ENCODE results near the gene POC1A. TPM values are rescaled to one million over a fixed set of nuclear protein-coding genes. Genes with fewer than 3 reads are reported as not detected.

The POC1A gene
- total and polyA plus RNA-seq, 9 of the 15 experiments (the other 6 are each of a cell fraction or from before 2014, with no cell fraction given) = 7.2 to 17.5 (median 12.1) TPM

DNA sequence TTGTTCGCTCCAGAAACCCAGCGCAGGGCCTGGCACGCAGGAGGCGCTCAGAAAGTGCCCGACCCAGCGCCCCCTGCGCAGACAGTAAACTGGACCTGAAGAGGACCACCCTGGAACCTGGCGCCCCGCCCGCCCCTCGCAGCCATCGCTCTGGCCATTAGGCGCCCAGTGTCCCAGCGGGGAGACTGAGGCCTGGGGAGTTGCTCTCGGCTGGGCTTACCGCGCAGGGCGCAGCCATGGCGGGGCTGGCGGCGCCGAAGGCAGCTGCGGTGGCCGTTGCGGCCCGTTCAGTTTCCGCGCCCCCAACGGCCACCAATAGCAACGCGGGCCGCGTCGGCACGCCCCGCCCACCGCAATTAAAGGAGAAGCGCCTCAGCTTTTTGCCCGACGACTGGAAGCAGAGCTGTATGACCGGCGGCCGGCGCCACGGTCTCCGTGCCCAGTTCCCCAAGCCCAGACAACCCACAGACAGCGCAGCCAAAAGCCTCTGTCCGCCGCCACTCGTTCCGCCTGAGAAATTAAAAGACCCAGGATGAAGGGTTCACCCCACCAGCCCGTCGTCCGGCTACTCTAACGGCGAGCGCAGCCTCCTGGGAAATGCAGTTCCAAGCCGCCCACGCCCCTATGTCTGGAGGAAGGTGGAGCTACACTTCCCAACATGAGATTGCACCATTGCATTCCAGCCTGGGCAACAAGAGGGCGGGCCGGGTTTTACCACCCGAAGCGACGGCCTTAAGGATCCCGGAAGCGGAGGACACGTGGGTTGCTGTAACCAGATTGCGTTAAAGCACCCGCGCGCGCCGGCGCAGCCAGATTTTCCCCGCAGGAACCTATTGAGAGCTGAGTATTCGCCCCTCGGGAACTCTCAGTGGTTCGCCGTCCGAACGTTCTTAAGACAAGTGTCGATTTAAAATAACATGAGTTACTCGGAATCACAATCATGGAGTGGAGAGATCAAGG, at the start of gene POC1A (continued):
- TF ChIP-seq, protein P1, sequence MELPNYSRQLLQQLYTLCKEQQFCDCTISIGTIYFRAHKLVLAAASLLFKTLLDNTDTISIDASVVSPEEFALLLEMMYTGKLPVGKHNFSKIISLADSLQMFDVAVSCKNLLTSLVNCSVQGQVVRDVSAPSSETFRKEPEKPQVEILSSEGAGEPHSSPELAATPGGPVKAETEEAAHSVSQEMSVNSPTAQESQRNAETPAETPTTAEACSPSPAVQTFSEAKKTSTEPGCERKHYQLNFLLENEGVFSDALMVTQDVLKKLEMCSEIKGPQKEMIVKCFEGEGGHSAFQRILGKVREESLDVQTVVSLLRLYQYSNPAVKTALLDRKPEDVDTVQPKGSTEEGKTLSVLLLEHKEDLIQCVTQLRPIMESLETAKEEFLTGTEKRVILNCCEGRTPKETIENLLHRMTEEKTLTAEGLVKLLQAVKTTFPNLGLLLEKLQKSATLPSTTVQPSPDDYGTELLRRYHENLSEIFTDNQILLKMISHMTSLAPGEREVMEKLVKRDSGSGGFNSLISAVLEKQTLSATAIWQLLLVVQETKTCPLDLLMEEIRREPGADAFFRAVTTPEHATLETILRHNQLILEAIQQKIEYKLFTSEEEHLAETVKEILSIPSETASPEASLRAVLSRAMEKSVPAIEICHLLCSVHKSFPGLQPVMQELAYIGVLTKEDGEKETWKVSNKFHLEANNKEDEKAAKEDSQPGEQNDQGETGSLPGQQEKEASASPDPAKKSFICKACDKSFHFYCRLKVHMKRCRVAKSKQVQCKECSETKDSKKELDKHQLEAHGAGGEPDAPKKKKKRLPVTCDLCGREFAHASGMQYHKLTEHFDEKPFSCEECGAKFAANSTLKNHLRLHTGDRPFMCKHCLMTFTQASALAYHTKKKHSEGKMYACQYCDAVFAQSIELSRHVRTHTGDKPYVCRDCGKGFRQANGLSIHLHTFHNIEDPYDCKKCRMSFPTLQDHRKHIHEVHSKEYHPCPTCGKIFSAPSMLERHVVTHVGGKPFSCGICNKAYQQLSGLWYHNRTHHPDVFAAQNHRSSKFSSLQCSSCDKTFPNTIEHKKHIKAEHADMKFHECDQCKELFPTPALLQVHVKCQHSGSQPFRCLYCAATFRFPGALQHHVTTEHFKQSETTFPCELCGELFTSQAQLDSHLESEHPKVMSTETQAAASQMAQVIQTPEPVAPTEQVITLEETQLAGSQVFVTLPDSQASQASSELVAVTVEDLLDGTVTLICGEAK (IDR thresholded peaks at IDR 0.05) = 0 out of 2 replicates have a peak, but pooled peaks have one; percentile 14
- TF ChIP-seq, protein P1 (CRISPR knock-in tag; IDR thresholded peaks at IDR 0.05) = no peak
- TF ChIP-seq BACH1 (tag; IDR thresholded peaks at IDR 0.05) (no peak), NFIC (IDR thresholded peaks at IDR 0.05) (peak; percentile 32)
- TF ChIP-seq, protein P2, sequence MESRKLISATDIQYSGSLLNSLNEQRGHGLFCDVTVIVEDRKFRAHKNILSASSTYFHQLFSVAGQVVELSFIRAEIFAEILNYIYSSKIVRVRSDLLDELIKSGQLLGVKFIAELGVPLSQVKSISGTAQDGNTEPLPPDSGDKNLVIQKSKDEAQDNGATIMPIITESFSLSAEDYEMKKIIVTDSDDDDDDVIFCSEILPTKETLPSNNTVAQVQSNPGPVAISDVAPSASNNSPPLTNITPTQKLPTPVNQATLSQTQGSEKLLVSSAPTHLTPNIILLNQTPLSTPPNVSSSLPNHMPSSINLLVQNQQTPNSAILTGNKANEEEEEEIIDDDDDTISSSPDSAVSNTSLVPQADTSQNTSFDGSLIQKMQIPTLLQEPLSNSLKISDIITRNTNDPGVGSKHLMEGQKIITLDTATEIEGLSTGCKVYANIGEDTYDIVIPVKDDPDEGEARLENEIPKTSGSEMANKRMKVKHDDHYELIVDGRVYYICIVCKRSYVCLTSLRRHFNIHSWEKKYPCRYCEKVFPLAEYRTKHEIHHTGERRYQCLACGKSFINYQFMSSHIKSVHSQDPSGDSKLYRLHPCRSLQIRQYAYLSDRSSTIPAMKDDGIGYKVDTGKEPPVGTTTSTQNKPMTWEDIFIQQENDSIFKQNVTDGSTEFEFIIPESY (CRISPR knock-in tag; IDR thresholded peaks at IDR 0.05) = 0 out of 2 replicates have a peak, but pooled peaks have one; percentile 15
- TF ChIP-seq, protein P3, sequence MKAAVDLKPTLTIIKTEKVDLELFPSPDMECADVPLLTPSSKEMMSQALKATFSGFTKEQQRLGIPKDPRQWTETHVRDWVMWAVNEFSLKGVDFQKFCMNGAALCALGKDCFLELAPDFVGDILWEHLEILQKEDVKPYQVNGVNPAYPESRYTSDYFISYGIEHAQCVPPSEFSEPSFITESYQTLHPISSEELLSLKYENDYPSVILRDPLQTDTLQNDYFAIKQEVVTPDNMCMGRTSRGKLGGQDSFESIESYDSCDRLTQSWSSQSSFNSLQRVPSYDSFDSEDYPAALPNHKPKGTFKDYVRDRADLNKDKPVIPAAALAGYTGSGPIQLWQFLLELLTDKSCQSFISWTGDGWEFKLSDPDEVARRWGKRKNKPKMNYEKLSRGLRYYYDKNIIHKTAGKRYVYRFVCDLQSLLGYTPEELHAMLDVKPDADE (conservative IDR thresholded peaks at IDR 0.05; ENCODE audit: control insufficient read depth, low read depth, low read length) = peak; percentile 75
- TF ChIP-seq, protein P4, sequence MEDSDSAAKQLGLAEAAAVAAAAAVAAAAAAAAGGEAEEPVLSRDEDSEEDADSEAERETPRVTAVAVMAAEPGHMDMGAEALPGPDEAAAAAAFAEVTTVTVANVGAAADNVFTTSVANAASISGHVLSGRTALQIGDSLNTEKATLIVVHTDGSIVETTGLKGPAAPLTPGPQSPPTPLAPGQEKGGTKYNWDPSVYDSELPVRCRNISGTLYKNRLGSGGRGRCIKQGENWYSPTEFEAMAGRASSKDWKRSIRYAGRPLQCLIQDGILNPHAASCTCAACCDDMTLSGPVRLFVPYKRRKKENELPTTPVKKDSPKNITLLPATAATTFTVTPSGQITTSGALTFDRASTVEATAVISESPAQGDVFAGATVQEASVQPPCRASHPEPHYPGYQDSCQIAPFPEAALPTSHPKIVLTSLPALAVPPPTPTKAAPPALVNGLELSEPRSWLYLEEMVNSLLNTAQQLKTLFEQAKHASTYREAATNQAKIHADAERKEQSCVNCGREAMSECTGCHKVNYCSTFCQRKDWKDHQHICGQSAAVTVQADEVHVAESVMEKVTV (CRISPR knock-in tag; IDR thresholded peaks at IDR 0.05) = no peak
- TF ChIP-seq, protein P5, sequence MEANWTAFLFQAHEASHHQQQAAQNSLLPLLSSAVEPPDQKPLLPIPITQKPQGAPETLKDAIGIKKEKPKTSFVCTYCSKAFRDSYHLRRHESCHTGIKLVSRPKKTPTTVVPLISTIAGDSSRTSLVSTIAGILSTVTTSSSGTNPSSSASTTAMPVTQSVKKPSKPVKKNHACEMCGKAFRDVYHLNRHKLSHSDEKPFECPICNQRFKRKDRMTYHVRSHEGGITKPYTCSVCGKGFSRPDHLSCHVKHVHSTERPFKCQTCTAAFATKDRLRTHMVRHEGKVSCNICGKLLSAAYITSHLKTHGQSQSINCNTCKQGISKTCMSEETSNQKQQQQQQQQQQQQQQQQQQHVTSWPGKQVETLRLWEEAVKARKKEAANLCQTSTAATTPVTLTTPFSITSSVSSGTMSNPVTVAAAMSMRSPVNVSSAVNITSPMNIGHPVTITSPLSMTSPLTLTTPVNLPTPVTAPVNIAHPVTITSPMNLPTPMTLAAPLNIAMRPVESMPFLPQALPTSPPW (CRISPR knock-in tag; IDR thresholded peaks at IDR 0.05) = peak; percentile 56; the same call in 1 of the 2 replicates

Data from K562 (cell line).